ENCODE data around the gene RFC4. TPM values are rescaled to one million over a fixed set of nuclear protein-coding genes. Genes with fewer than 3 reads are reported as not detected.

The RFC4 gene
- total and polyA plus RNA-seq, 2 experiments from 2014 or later = 73.3 to 107 TPM

DNA sequence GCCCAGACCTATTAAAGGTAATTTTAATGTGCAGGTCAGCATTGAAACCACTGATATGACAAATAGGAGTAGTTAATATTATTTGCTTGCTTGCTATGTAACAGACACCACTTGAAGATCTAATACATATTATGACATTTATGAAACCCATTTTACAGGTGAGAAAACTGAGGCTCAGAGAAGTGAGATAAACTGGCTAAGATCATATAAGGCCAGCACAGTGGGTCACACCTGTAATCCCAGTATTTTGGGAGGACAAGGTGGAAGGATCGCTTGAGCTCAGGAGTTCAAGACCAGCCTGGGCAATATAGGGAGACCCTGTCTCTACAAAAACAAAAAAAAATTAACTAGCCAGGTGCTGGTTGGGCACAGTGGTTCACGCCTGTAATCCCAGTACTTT, 56.0 kb downstream of the RFC4 start (continued):
- TF ChIP-seq, protein P1, sequence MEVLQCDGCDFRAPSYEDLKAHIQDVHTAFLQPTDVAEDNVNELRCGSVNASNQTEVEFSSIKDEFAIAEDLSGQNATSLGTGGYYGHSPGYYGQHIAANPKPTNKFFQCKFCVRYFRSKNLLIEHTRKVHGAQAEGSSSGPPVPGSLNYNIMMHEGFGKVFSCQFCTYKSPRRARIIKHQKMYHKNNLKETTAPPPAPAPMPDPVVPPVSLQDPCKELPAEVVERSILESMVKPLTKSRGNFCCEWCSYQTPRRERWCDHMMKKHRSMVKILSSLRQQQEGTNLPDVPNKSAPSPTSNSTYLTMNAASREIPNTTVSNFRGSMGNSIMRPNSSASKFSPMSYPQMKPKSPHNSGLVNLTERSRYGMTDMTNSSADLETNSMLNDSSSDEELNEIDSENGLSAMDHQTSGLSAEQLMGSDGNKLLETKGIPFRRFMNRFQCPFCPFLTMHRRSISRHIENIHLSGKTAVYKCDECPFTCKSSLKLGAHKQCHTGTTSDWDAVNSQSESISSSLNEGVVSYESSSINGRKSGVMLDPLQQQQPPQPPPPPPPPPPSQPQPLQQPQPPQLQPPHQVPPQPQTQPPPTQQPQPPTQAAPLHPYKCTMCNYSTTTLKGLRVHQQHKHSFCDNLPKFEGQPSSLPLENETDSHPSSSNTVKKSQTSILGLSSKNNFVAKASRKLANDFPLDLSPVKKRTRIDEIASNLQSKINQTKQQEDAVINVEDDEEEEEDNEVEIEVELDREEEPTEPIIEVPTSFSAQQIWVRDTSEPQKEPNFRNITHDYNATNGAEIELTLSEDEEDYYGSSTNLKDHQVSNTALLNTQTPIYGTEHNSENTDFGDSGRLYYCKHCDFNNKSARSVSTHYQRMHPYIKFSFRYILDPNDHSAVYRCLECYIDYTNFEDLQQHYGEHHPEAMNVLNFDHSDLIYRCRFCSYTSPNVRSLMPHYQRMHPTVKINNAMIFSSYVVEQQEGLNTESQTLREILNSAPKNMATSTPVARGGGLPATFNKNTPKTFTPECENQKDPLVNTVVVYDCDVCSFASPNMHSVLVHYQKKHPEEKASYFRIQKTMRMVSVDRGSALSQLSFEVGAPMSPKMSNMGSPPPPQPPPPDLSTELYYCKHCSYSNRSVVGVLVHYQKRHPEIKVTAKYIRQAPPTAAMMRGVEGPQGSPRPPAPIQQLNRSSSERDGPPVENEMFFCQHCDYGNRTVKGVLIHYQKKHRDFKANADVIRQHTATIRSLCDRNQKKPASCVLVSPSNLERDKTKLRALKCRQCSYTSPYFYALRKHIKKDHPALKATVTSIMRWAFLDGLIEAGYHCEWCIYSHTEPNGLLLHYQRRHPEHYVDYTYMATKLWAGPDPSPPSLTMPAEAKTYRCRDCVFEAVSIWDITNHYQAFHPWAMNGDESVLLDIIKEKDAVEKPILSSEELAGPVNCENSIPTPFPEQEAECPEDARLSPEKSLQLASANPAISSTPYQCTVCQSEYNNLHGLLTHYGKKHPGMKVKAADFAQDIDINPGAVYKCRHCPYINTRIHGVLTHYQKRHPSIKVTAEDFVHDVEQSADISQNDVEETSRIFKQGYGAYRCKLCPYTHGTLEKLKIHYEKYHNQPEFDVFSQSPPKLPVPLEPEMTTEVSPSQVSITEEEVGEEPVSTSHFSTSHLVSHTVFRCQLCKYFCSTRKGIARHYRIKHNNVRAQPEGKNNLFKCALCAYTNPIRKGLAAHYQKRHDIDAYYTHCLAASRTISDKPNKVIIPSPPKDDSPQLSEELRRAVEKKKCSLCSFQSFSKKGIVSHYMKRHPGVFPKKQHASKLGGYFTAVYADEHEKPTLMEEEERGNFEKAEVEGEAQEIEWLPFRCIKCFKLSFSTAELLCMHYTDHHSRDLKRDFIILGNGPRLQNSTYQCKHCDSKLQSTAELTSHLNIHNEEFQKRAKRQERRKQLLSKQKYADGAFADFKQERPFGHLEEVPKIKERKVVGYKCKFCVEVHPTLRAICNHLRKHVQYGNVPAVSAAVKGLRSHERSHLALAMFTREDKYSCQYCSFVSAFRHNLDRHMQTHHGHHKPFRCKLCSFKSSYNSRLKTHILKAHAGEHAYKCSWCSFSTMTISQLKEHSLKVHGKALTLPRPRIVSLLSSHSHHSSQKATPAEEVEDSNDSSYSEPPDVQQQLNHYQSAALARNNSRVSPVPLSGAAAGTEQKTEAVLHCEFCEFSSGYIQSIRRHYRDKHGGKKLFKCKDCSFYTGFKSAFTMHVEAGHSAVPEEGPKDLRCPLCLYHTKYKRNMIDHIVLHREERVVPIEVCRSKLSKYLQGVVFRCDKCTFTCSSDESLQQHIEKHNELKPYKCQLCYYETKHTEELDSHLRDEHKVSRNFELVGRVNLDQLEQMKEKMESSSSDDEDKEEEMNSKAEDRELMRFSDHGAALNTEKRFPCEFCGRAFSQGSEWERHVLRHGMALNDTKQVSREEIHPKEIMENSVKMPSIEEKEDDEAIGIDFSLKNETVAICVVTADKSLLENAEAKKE (CRISPR knock-in tag; IDR thresholded peaks at IDR 0.05) = no peak
- TF ChIP-seq EZH2 (IDR thresholded peaks at IDR 0.05; ENCODE audit: low read depth, unreplicated experiment) (no peak), EZH2phosphoT487 (IDR thresholded peaks at IDR 0.05; ENCODE audit: unreplicated experiment) (no peak)

GRCh38 chr3:186746008-186746407, 60.3 kb downstream of the RFC4 start:
- Mint-ChIP-seq H3K4me1 (peaks cover 11% of the 10 kb centered on the region), H3K27ac (peak overlapping the region; percentile 71; the same call in 1 of the 2 replicates), H3K9me3 (no peaks in the 10 kb centered on the region), H3K27me3 (ENCODE audit: insufficient read depth, low read depth, poor library complexity) (peaks cover 3% of the 10 kb centered on the region), H3K4me3 (no peak overlapping the region), H3K36me3 (ENCODE audit: low read depth) (no peaks in the 10 kb centered on the region)
- Histone ChIP-seq H3K27me3 (ENCODE audit: insufficient read depth) (no peaks in the 10 kb centered on the region), H3K4me3 (no peak overlapping the region), H3F3A (replicated peaks; ENCODE audit: low read depth) (no peaks in the 10 kb centered on the region), H3K36me3 (ENCODE audit: insufficient read depth) (no peaks in the 10 kb centered on the region), H3K79me2 (replicated peaks; ENCODE audit: insufficient read depth) (no peaks in the 10 kb centered on the region), H4K20me1 (replicated peaks; ENCODE audit: insufficient read depth) (no peaks in the 10 kb centered on the region), H3K4me2 (no peak overlapping the region; the same call in 1 of the 2 replicates), H3K9me2 (ENCODE audit: insufficient read depth) (peaks cover 4% of the 10 kb centered on the region; the same call in 1 of the 2 replicates), H3K4me1 (ENCODE audit: insufficient read depth) (peaks cover 9% of the 10 kb centered on the region), H3K27ac (ENCODE audit: low read depth) (peak overlapping the region; percentile 18; the same call in 1 of the 2 replicates), H2AFZ (0 out of 2 replicates have a peak overlapping the region, but pooled peaks have one; percentile 0)
- peak; percentile 88 for DNase-seq (ENCODE audit: low spot score)
- TF ChIP-seq ZNF114 (CRISPR knock-in tag; IDR thresholded peaks at IDR 0.05) = no peak
- TF ChIP-seq CREB1 (CRISPR knock-in tag; IDR thresholded peaks at IDR 0.05; ENCODE audit: low read depth) = no peak
- TF ChIP-seq, protein P1 (CRISPR knock-in tag; IDR thresholded peaks at IDR 0.05) = peak; percentile 10; the same call in 1 of the 2 replicates
- TF ChIP-seq, protein P2, sequence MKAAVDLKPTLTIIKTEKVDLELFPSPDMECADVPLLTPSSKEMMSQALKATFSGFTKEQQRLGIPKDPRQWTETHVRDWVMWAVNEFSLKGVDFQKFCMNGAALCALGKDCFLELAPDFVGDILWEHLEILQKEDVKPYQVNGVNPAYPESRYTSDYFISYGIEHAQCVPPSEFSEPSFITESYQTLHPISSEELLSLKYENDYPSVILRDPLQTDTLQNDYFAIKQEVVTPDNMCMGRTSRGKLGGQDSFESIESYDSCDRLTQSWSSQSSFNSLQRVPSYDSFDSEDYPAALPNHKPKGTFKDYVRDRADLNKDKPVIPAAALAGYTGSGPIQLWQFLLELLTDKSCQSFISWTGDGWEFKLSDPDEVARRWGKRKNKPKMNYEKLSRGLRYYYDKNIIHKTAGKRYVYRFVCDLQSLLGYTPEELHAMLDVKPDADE (IDR thresholded peaks at IDR 0.05) = 0 out of 2 replicates have a peak, but pooled peaks have one; percentile 57
- ATAC-seq = peak; percentile 95
